VCaP (cell line): Measurements from ENCODE around the gene FCHSD2.

Experiments
- H3K27ac ChIP-seq: fragments of 450-650 bp; 2 replicates; pipeline ENCODE4 v1.5.1; 2017
- CTCF ChIP-seq: fragments of 450-650 bp; conservative IDR thresholded peaks from 2 replicates; pipeline ENCODE4 v1.5.1; 2017; ENCODE audit warnings: mild to moderate bottlenecking, moderate library complexity

FCHSD2 gene

GRCh38 chr11:72817966-72818365 lies 324.2 kb downstream of the FCHSD2 start:
- H3K27ac ChIP-seq: no peak overlapping the region
- TF ChIP-seq CTCF: no peak

- no peak for TF ChIP-seq CTCF
- peak overlapping the region; percentile 99; the same call in 1 of the 2 replicates for H3K27ac ChIP-seq
Observed at GRCh38 chr11:72816404-72816990, 325.6 kb downstream of the FCHSD2 start.

- H3K27ac ChIP-seq: peak overlapping the region; percentile 99
- no peak for TF ChIP-seq CTCF
Observed at GRCh38 chr11:72815110-72815618, 327.0 kb downstream of the FCHSD2 start.

GRCh38 chr11:72814286-72815109 lies 327.6 kb downstream of the FCHSD2 start, which contains the start of gene ATG16L2:
Gene ATG16L2, plus strand, starts transcription at chr11:72814411. Its CDS starts 35 bp downstream, at chr11:72814446.
- H3K27ac ChIP-seq: peak within 1 kb of the TSS; percentile 99
- TF ChIP-seq CTCF: peak; percentile 27; the same call in 1 of the 2 replicates

- peak overlapping the region; percentile 99 for H3K27ac ChIP-seq
- TF ChIP-seq CTCF: no peak
Observed at GRCh38 chr11:72813740-72814285, 328.3 kb downstream of the FCHSD2 start.

- H3K27ac ChIP-seq: peak overlapping the region; percentile 99
- peak; percentile 65 for TF ChIP-seq CTCF
Observed at GRCh38 chr11:72812967-72813739, 329.0 kb downstream of the FCHSD2 start.
